Smooth muscle cell (in vitro differentiated cells): ENCODE data around the gene SFXN2. TPM values are rescaled to one million over a fixed set of nuclear protein-coding genes. Genes with fewer than 3 reads are reported as not detected.

Source experiments
- DNase-seq: peaks from one replicate; lab custom pipeline; 2025; ENCODE audit not compliant: unreplicated experiment; lab: John Stamatoyannopoulos, UW
- H2AFZ ChIP-seq: fragments of 200-600 bp; sonication (generic); 2 replicates; pipeline ENCODE4 v1.6.0; 2016; ENCODE audit warnings: antibody characterized with exemption, low read depth, mild to moderate bottlenecking
- H3F3A ChIP-seq: fragments of 200-600 bp; sonication (generic); 2 replicates; pipeline ENCODE4 v1.6.0; 2017; ENCODE audit warnings: antibody characterized with exemption, low read depth
- H3K27ac ChIP-seq: fragments of 200-600 bp; sonication (generic); 2 replicates; pipeline ENCODE4 v1.5.1; 2016; ENCODE audit warnings: low read depth, mild to moderate bottlenecking
- H3K27me3 ChIP-seq: fragments of 200-600 bp; sonication (generic); 2 replicates; pipeline ENCODE4 v1.6.1; 2016; ENCODE audit warnings: low read depth, mild to moderate bottlenecking
- H3K36me3 ChIP-seq: fragments of 200-600 bp; sonication (generic); 2 replicates; pipeline ENCODE4 v1.5.1; 2016; ENCODE audit warnings: low read depth
- H3K4me1 ChIP-seq: fragments of 200-600 bp; sonication (generic); 2 replicates; pipeline ENCODE4 v1.5.1; 2016; ENCODE audit warnings: low read depth
- H3K4me2 ChIP-seq: fragments of 200-600 bp; sonication (generic); 2 replicates; pipeline ENCODE4 v1.6.0; 2016; ENCODE audit warnings: mild to moderate bottlenecking
- H3K4me3 ChIP-seq: fragments of 200-600 bp; sonication (generic); 2 replicates; pipeline ENCODE4 v1.5.1; 2016; ENCODE audit warnings: mild to moderate bottlenecking
- H3K79me2 ChIP-seq: fragments of 200-600 bp; sonication (generic); 2 replicates; pipeline ENCODE4 v1.6.0; 2016; ENCODE audit warnings: low read depth, mild to moderate bottlenecking
- H3K9ac ChIP-seq: fragments of 200-600 bp; sonication (generic); 2 replicates; pipeline ENCODE4 v1.6.0; 2016; ENCODE audit warnings: low read depth
- H3K9me3 ChIP-seq: fragments of 200-600 bp; sonication (generic); replicated peaks from 2 replicates; pipeline ENCODE4 v1.5.1; 2016; ENCODE audit warnings: low read depth
- H4K20me1 ChIP-seq: fragments of 200-600 bp; sonication (generic); 2 replicates; pipeline ENCODE4 v1.6.0; 2016; ENCODE audit warnings: low read depth
- WGBS: methylation state at CpG from one replicate; pipeline ENCODE4 v1.1.7; 2016; ENCODE audit warnings: low lambda C conversion rate; 5-methylcytosine and 5-hydroxymethylcytosine counted together
- polyA plus RNA-seq: library from polyadenylated mRNA; unstranded; fragments of >200 nt; fragmentation: Nextera tagmentation; extraction: Ambion mirVana; gene quantifications from 2 replicates; pipeline ENCODE4 v1.2.1, GENCODE V29; 2016
- total RNA-seq: library from RNA; depleted of rRNA; stranded (reverse); fragments of >200 nt; gene quantifications from 2 replicates; pipeline ENCODE4 v1.2.3, GENCODE V29; 2014
- TF ChIP-seq, protein P1 (sequence below): fragments of 200-600 bp; sonication (generic); IDR thresholded peaks from 2 replicates; pipeline ENCODE4 v1.5.1; 2017; ENCODE audit warnings: borderline replicate concordance, mild to moderate bottlenecking, antibody characterized with exemption; ENCODE audit not compliant: insufficient read depth, poor library complexity, severe bottlenecking

SFXN2 gene
- total and polyA plus RNA-seq, 2 experiments from 2014 or later: 2.0 to 2.9 TPM

DNA sequence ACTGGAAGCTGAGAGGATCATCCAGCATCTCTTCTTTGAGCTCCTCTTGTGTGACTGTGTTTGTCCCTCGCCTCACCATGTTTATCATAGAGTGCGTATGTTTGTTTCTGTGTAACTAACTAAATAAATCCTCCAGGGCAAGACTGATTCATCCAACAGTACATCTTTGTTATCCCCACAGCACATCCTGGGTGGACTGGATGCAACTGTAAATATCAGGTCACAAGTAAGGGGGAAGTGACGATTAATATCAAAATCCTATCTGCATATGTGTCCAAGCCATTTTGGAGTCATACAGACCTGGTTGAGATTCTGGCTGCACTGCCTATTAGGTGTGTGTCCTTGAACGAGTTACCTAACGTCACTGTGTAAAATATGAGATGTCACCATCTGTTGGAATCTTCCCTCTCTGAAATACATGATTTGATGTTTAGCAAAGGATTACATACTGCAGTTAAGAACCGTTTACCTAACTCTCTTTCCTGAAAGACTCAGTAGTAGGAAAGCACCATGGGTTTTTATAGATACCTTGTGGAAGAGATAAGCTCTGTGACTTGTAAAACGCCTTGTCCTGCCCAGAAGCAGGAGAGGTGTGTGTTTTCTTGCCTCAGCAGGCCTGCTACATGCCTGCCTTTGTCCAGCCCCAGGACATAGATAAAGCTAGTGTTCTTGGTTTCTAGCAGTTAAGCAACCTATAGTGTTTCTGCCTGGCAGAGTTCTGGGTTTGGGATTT, 55.1 kb downstream of the SFXN2 start:
- no peaks in the 10 kb centered on the region for H3K9me3 ChIP-seq
- H3K79me2 ChIP-seq: peaks cover 23% of the 10 kb centered on the region
- WGBS: 28% methylated on average over 7 of the region's 7 CpGs
- peaks cover 44% of the 10 kb centered on the region for H4K20me1 ChIP-seq
- peak overlapping the region; percentile 1 for H3K9ac ChIP-seq
- no peak overlapping the region for H2AFZ ChIP-seq
- peak overlapping the region; percentile 52 for H3K4me2 ChIP-seq
- H3K36me3 ChIP-seq: no peaks in the 10 kb centered on the region
- H3K4me1 ChIP-seq: peaks cover 14% of the 10 kb centered on the region
- no peak overlapping the region for H3K4me3 ChIP-seq
- peaks cover 15% of the 10 kb centered on the region for H3F3A ChIP-seq
- H3K27ac ChIP-seq: peak overlapping the region; percentile 66
- no peaks in the 10 kb centered on the region for H3K27me3 ChIP-seq
- TF ChIP-seq, protein P1, sequence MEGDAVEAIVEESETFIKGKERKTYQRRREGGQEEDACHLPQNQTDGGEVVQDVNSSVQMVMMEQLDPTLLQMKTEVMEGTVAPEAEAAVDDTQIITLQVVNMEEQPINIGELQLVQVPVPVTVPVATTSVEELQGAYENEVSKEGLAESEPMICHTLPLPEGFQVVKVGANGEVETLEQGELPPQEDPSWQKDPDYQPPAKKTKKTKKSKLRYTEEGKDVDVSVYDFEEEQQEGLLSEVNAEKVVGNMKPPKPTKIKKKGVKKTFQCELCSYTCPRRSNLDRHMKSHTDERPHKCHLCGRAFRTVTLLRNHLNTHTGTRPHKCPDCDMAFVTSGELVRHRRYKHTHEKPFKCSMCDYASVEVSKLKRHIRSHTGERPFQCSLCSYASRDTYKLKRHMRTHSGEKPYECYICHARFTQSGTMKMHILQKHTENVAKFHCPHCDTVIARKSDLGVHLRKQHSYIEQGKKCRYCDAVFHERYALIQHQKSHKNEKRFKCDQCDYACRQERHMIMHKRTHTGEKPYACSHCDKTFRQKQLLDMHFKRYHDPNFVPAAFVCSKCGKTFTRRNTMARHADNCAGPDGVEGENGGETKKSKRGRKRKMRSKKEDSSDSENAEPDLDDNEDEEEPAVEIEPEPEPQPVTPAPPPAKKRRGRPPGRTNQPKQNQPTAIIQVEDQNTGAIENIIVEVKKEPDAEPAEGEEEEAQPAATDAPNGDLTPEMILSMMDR: no peak
- DNase-seq: no peak

DNA sequence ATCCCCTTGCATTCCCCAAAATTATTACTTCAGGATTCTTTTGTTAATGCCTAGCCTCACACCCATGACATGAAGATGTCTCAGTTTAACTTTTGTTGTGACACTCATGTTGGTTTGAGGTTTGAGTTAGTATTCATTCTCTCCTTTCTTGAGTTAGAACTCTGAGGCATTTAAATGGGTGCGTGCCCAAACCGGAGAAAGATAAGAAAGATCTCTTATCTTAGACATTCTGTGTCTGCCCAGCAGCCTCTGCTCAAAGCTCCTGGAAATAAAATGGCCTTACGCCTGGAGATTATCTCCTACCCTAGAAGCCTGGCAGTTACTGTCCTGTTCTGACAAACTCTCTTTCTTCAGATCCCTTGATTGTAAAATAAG, 55.7 kb downstream of the SFXN2 start:
- Histone ChIP-seq H3K27me3 (no peaks in the 10 kb centered on the region), H3K4me1 (peaks cover 15% of the 10 kb centered on the region), H2AFZ (no peak overlapping the region), H3K9me3 (no peaks in the 10 kb centered on the region), H4K20me1 (peaks cover 39% of the 10 kb centered on the region), H3K27ac (peak overlapping the region; percentile 66), H3K36me3 (no peaks in the 10 kb centered on the region), H3K79me2 (peaks cover 25% of the 10 kb centered on the region), H3K9ac (peak overlapping the region; percentile 1), H3F3A (peaks cover 15% of the 10 kb centered on the region), H3K4me3 (no peak overlapping the region), H3K4me2 (peak overlapping the region; percentile 52)
- 21% methylated on average over 3 of the region's 3 CpGs for WGBS
- TF ChIP-seq, protein P1: no peak
- DNase-seq: no peak

DNA sequence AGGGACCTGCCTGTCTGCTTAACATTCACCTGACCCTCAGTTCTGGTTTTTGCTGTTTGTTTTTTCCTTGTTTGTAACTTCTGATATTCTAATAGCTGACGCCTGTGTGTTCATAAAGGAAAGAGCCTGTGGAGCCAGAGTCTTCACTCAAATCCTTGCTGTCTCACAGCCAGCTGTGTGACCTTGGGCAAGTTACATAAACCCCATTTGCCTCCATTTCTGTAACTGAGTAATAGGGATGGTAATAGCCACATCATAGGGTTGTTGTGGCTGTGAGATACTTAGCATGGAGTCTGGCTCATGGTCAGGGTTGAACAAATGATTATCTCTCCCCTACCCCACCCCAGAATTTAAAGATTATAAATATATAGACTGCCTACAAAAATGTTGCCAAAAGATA, 56.4 kb downstream of the SFXN2 start:
- WGBS: 25% methylated on average over 1 of the region's 1 CpG
- TF ChIP-seq, protein P1: no peak
- Histone ChIP-seq H3F3A (peaks cover 15% of the 10 kb centered on the region), H3K27me3 (no peaks in the 10 kb centered on the region), H2AFZ (no peak overlapping the region), H3K4me3 (no peak overlapping the region), H3K4me1 (peaks cover 22% of the 10 kb centered on the region), H3K9ac (peak overlapping the region; percentile 1), H4K20me1 (peaks cover 32% of the 10 kb centered on the region), H3K27ac (peak overlapping the region; percentile 66), H3K4me2 (peak overlapping the region; percentile 52), H3K79me2 (peaks cover 21% of the 10 kb centered on the region), H3K9me3 (no peaks in the 10 kb centered on the region), H3K36me3 (no peaks in the 10 kb centered on the region)
- DNase-seq: no peak

DNA sequence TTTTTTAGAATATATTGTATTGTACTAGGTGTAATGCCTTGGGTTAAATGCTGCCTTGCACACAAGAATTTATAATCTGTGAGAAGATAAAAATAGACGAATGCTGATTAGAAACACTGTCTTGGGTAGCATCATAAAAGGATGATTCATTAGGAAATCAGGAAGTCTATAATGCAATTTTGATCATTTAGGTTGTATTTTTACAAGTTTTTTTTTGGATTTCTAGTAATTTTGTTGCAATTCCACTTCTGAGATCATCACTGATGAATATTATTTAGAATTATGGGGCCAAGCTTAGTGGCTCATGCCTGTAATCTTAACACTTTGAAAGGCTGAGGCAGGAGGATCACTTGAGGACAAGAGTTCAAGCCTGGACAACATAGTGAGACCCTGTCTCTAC, 58.9 kb downstream of the SFXN2 start:
- Histone ChIP-seq H3K9me3 (no peaks in the 10 kb centered on the region), H3K27ac (peak overlapping the region; percentile 78), H3K27me3 (no peaks in the 10 kb centered on the region), H3K4me2 (no peak overlapping the region), H3K79me2 (peaks cover 6% of the 10 kb centered on the region), H3K4me1 (peaks cover 44% of the 10 kb centered on the region), H3F3A (peaks cover 24% of the 10 kb centered on the region), H3K4me3 (no peak overlapping the region), H3K36me3 (no peaks in the 10 kb centered on the region), H2AFZ (no peak overlapping the region), H3K9ac (peak overlapping the region; percentile 13), H4K20me1 (peaks cover 16% of the 10 kb centered on the region)
- WGBS: 21% methylated on average over 1 of the region's 1 CpG
- no peak for DNase-seq
- TF ChIP-seq, protein P1: no peak
